Keratinocyte (primary cell): ENCODE measurements around the gene TBCB.

Experiments used
- EZH2 ChIP-seq: IDR thresholded peaks from one replicate; pipeline ENCODE4 v1.6.1; 2012; ENCODE audit warnings: inconsistent platforms, mild to moderate bottlenecking, low read length, moderate library complexity
- TF ChIP-seq, protein P1 (sequence below), 3 experiments: IDR thresholded peaks in 1 of 3; conservative IDR thresholded peaks in 1 of 3; optimal IDR thresholded peaks in 1 of 3; 2 replicates in 2 of 3; 3 replicates in 1 of 3; pipeline versions ENCODE3 to v1.5.1; 2011; ENCODE audit warnings: low read length in 3 of 3, mild to moderate bottlenecking in 3 of 3, moderate library complexity in 2 of 3, control low read depth in 1 of 3, inconsistent platforms in 1 of 3; ENCODE audit not compliant: insufficient read depth in 2 of 3; ENCODE audit errors: extremely low read depth in 1 of 3

GRCh38 chr19:36084231-36085009, 30.8 kb upstream of the TBCB start:
- no peak for TF ChIP-seq EZH2
- TF ChIP-seq, protein P1, sequence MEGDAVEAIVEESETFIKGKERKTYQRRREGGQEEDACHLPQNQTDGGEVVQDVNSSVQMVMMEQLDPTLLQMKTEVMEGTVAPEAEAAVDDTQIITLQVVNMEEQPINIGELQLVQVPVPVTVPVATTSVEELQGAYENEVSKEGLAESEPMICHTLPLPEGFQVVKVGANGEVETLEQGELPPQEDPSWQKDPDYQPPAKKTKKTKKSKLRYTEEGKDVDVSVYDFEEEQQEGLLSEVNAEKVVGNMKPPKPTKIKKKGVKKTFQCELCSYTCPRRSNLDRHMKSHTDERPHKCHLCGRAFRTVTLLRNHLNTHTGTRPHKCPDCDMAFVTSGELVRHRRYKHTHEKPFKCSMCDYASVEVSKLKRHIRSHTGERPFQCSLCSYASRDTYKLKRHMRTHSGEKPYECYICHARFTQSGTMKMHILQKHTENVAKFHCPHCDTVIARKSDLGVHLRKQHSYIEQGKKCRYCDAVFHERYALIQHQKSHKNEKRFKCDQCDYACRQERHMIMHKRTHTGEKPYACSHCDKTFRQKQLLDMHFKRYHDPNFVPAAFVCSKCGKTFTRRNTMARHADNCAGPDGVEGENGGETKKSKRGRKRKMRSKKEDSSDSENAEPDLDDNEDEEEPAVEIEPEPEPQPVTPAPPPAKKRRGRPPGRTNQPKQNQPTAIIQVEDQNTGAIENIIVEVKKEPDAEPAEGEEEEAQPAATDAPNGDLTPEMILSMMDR (optimal IDR thresholded peaks at IDR 0.05 in 1 of 3, IDR thresholded peaks at IDR 0.05 in 1 of 3, conservative IDR thresholded peaks at IDR 0.05 in 1 of 3; ENCODE audit: extremely low read depth in 1 of 3, insufficient read depth in 2 of 3, low read length in 3 of 3) = no peak
